ENCODE measurements around the gene MAN1C1.

- TF ChIP-seq CTCF (IDR thresholded peaks at IDR 0.05; ENCODE audit: insufficient read depth, low read length, poor library complexity, severe bottlenecking) (no peak), EZH2phosphoT487 (conservative IDR thresholded peaks at IDR 0.05; ENCODE audit: low read length) (no peak)
These were observed 37.0 kb downstream of the MAN1C1 start for GRCh38 chr1:25653558-25653957.
